ENCODE measurements around the gene RAB5IF. TPM values are rescaled to one million over a fixed set of nuclear protein-coding genes. Genes with fewer than 3 reads are reported as not detected.

Gene RAB5IF
- total RNA-seq, 1 experiment from 2014 or later = 150 TPM

- no peaks in the 10 kb centered on the region for H3K36me3 ChIP-seq (ENCODE audit: insufficient read depth, low read length, poor library complexity, severe bottlenecking)
- BruUV-seq (replicated peaks) = no TSS peak
- no peaks in the 10 kb centered on the region for H3K27me3 ChIP-seq (replicated peaks; ENCODE audit: insufficient read depth, low read depth, low read length, poor library complexity)
- TF ChIP-seq EZH2 (IDR thresholded peaks at IDR 0.05; ENCODE audit: borderline replicate concordance, low read depth, low read length, poor library complexity, severe bottlenecking) = no peak
- no peak for TF ChIP-seq CTCF (conservative IDR thresholded peaks at IDR 0.05; ENCODE audit: low read depth, low read length)
- no peak for DNase-seq (ENCODE audit: low spot score)
- intact Hi-C loops (cut with micrococcal nuclease; ENCODE audit: unreplicated experiment) = no loop called here
- CTCF ChIA-PET = interaction anchor here (0.6 kb wide), 1 partner anchor 73 kb away, joined by 4 read pairs; no protein-coding TSS in a partner anchor
- POLR2A ChIA-PET (ENCODE audit: low non-redundant PET) = no interaction called here
- H3K9me3 ChIP-seq (ENCODE audit: low read depth, low read length, poor library complexity, severe bottlenecking) = no peaks in the 10 kb centered on the region
- no peaks in the 10 kb centered on the region for H3K4me1 ChIP-seq (ENCODE audit: insufficient read depth, low read length, poor library complexity, severe bottlenecking)
- H3K27ac ChIP-seq (ENCODE audit: low read depth, low read length, poor library complexity, severe bottlenecking) = no peak overlapping the region
- H3K4me3 ChIP-seq (ENCODE audit: low read depth, low read length, poor library complexity, severe bottlenecking) = no peak overlapping the region
These were observed 15.3 kb downstream of the RAB5IF start for GRCh38 chr20:36620917-36621316.

GRCh38 chr20:36623444-36623843 is 17.9 kb downstream of the RAB5IF start:
- DNase-seq (ENCODE audit: low spot score) = no peak
- intact Hi-C loops (cut with micrococcal nuclease; ENCODE audit: unreplicated experiment) = no loop called here
- no peaks in the 10 kb centered on the region for H3K27me3 ChIP-seq (replicated peaks; ENCODE audit: insufficient read depth, low read depth, low read length, poor library complexity)
- no peaks in the 10 kb centered on the region for H3K9me3 ChIP-seq (ENCODE audit: low read depth, low read length, poor library complexity, severe bottlenecking)
- no peak for TF ChIP-seq EZH2 (IDR thresholded peaks at IDR 0.05; ENCODE audit: borderline replicate concordance, low read depth, low read length, poor library complexity, severe bottlenecking)
- no peak for TF ChIP-seq CTCF (conservative IDR thresholded peaks at IDR 0.05; ENCODE audit: low read depth, low read length)
- ChIA-PET POLR2A (ENCODE audit: low non-redundant PET) (no interaction called here), CTCF (no interaction called here)
- no peaks in the 10 kb centered on the region for H3K4me1 ChIP-seq (ENCODE audit: insufficient read depth, low read length, poor library complexity, severe bottlenecking)
- BruUV-seq (replicated peaks) = no TSS peak
- no peak overlapping the region for H3K4me3 ChIP-seq (ENCODE audit: low read depth, low read length, poor library complexity, severe bottlenecking)
- no peaks in the 10 kb centered on the region for H3K36me3 ChIP-seq (ENCODE audit: insufficient read depth, low read length, poor library complexity, severe bottlenecking)
- H3K27ac ChIP-seq (ENCODE audit: low read depth, low read length, poor library complexity, severe bottlenecking) = no peak overlapping the region

GRCh38 chr20:36624068-36624943 is 18.7 kb downstream of the RAB5IF start:
- intact Hi-C loops (cut with micrococcal nuclease; ENCODE audit: unreplicated experiment) = no loop called here
- ChIA-PET POLR2A (ENCODE audit: low non-redundant PET) (no interaction called here), CTCF (no interaction called here)
- Histone ChIP-seq H3K4me1 (ENCODE audit: insufficient read depth, low read length, poor library complexity, severe bottlenecking) (no peaks in the 10 kb centered on the region), H3K27me3 (replicated peaks; ENCODE audit: insufficient read depth, low read depth, low read length, poor library complexity) (no peaks in the 10 kb centered on the region), H3K9me3 (ENCODE audit: low read depth, low read length, poor library complexity, severe bottlenecking) (no peaks in the 10 kb centered on the region), H3K4me3 (ENCODE audit: low read depth, low read length, poor library complexity, severe bottlenecking) (no peak overlapping the region), H3K27ac (ENCODE audit: low read depth, low read length, poor library complexity, severe bottlenecking) (no peak overlapping the region), H3K36me3 (ENCODE audit: insufficient read depth, low read length, poor library complexity, severe bottlenecking) (no peaks in the 10 kb centered on the region)
- no TSS peak for BruUV-seq (replicated peaks)
- TF ChIP-seq CTCF (conservative IDR thresholded peaks at IDR 0.05; ENCODE audit: low read depth, low read length) (no peak), EZH2 (IDR thresholded peaks at IDR 0.05; ENCODE audit: borderline replicate concordance, low read depth, low read length, poor library complexity, severe bottlenecking) (no peak)
- DNase-seq (ENCODE audit: low spot score) = no peak

Measured in A673 (cell line).